HUDEP-2 (cell line): ENCODE data around the gene ERCC2.

Experiments used
- DNase-seq, 76 experiments: peaks; one replicate each; lab custom pipeline; 2025; ENCODE audit not compliant: unreplicated experiment in 76 of 76; lab: John Stamatoyannopoulos, UW

ERCC2 gene

GRCh38 chr19:45402298-45403061 is 32.1 kb upstream of the ERCC2 start:
- DNase-seq = peak in 35 of 76 experiments; percentile 5 to 57 (median 31)

GRCh38 chr19:45401815-45402214 is 31.4 kb upstream of the ERCC2 start:
- no peak for DNase-seq

- peak in 1 of 76 experiments; percentile 8 for DNase-seq
Measured at GRCh38 chr19:45400192-45400591, 29.8 kb upstream of the ERCC2 start.

- DNase-seq = no peak
Measured at GRCh38 chr19:45395821-45396617, 25.6 kb upstream of the ERCC2 start.

GRCh38 chr19:45391871-45392665 is 21.7 kb upstream of the ERCC2 start:
- DNase-seq = no peak

- peak in 5 of 76 experiments; percentile 6 to 24 (median 19) for DNase-seq
Measured at GRCh38 chr19:45391346-45391745, 21.0 kb upstream of the ERCC2 start.

- no peak for DNase-seq
Measured at GRCh38 chr19:45385392-45386221, 15.2 kb upstream of the ERCC2 start.

- DNase-seq = no peak
Measured at GRCh38 chr19:45382426-45382825, 12.1 kb upstream of the ERCC2 start.

- no peak for DNase-seq
Measured at GRCh38 chr19:45380107-45380506, 9.7 kb upstream of the ERCC2 start.

- DNase-seq = no peak
Measured at GRCh38 chr19:45376045-45376724, 5.8 kb upstream of the ERCC2 start.

- no peak for DNase-seq
Measured at GRCh38 chr19:45368737-45369340, 1.5 kb downstream of the ERCC2 start.

- DNase-seq = no peak
Measured at GRCh38 chr19:45368127-45368526, 2.2 kb downstream of the ERCC2 start.

- DNase-seq = no peak
Measured at GRCh38 chr19:45364696-45365095, 5.7 kb downstream of the ERCC2 start.

GRCh38 chr19:45363861-45364459 is 6.4 kb downstream of the ERCC2 start:
- no peak for DNase-seq

- DNase-seq = no peak
Measured at GRCh38 chr19:45362291-45362690, 8.1 kb downstream of the ERCC2 start.

GRCh38 chr19:45361608-45362007 is 8.8 kb downstream of the ERCC2 start:
- DNase-seq = no peak

GRCh38 chr19:45358213-45358792 is 12.1 kb downstream of the ERCC2 start:
- no peak for DNase-seq

GRCh38 chr19:45357445-45357783 is 13.0 kb downstream of the ERCC2 start:
- DNase-seq = no peak
